Activated T-cell treated with anti-CD3 and anti-CD28 coated beads, Interleukin-2, amount 50 U/mL, for 48 hours (primary cell): ENCODE data around the gene RAB10.
A peak's percentile ranks its signal among the peaks of the same experiment; 100 is the strongest.
"Not testable (repeated sequence)": the region's sequence is repeated elsewhere in the genome, so short reads cannot be mapped to it uniquely, and the experiment has no call there.

Experiments
- DNase-seq, 2 experiments: peaks; one replicate each; pipeline ENCODE4 v3.0.0-alpha.2; 2020

RAB10 gene

GRCh38 chr2:26064846-26065245, 31.0 kb downstream of the RAB10 start:
- DNase-seq = no peak

- no peak for DNase-seq
Measured at GRCh38 chr2:26067186-26067974, 33.5 kb downstream of the RAB10 start.

- DNase-seq = no peak
Measured at GRCh38 chr2:26067980-26068507, 34.2 kb downstream of the RAB10 start.

- DNase-seq = peak in 1 of 2 experiments; percentile 28
Measured at GRCh38 chr2:26068602-26069298, 34.9 kb downstream of the RAB10 start.

DNA sequence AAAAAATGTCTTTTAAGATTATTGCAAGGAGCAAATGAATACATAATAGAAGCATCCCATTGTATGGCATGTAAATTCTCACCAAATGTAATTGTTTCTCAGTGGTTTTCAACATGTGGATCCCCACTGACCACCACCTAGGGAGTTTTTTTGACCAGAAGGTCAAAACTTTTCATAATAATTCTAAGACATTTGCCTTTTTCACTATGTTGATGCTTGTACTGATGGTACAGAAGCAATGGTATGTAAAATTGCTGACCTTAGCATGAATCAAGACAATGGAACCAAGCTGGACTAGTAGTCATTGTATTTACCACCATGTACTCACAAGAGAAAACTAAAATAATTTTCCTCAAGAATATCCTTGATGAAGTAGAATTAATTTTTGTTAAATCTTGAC, 36.8 kb downstream of the RAB10 start:
- no peak for DNase-seq

DNA sequence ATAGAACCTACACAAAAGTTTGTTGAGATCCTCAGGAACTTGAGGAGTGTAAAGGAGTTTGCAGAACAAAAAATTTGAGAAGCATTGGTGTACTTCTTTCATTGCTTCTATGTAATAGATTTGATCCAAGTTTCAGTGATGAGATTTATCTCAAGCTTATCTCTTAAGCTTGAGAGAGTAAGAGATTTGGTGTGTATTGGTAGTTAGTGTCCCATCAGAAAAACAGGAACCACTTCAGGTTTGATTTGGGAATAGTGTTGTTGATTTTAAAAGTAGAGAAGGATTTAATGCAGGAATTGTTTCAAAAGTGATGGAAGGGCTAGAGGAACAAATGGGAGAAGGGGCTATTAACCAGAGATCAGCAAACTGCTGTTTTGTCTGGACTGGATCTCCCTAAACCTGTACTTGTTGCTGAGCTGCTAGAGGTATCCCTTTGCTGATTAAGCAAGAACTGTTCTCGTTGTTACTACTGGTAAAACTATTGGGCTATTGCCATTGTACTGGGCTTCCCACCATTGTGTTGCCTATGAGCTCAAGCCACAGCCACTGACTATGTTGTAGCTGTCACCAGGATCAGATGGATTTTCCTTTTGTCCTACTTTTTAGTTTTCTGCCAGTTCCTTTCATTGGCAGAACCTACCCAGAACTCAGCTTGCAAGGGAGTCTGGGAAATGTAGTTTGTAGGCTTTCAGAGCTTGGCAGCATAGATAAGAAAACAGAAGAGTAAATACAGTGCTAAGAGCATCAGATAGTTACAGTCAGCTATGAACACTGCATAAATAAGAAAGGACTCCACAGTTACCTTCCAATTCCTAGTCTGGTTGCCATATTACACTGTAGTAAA, 39.3 kb downstream of the RAB10 start:
- DNase-seq = no peak

DNA sequence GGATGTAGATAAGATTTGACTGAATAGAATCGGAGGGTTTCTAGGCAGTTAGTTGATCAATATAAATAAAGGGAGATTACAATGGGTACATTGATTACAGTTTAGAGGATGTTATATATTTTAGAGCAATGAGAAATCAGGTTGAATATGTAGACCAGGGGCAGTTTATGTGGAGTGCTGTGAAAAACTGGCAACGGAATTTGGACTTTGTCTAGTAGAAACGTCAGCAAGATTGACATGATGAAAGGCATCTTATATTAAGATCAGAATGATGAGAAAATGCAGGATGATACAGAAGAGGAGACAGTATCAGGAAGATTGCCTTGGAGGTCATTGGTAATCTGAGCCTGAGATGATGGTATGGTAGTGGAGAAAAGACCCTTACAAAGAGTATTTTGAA, 39.9 kb downstream of the RAB10 start:
- DNase-seq = no peak

DNA sequence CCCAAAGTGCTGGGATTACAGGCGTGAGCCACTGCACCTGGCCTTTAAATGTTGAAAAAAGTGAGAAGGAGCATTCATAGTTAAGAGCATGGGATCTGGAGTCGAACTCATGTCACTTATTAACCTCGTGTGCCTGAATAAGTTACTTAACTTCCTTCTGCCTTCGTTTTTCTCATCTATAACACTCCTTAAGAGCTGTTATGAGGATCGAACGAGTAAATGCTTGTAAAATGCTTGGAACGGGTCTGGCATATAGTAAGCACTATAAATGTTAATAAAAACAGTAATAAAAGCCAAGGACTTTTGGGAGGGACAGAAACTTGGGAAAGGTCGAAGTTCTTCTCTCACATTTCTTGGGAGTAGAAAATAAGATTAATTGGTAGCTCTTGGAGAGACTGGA, 40.8 kb downstream of the RAB10 start:
- DNase-seq = no peak

DNA sequence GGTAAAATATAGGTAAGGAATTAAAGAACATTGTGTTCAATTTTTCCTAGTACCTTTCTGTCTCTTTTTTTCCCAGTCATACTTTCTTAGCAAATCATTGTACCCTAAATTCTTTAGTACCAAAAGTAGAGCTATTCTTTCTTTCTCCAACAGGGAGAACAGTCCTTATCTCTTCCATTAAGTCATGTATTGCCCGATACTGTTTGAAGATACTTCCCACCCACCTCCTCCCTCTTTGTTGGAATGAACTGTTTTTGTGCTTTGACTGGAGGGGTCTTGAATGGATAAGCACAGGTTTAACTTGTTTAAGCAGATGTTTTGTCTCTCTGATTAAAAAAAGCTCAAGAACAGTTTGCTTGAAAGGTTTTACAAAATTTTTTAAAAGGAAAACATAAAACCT, 41.3 kb downstream of the RAB10 start:
- no peak for DNase-seq

GRCh38 chr2:26076001-26076587, 42.2 kb downstream of the RAB10 start:
- DNase-seq = no peak

DNA sequence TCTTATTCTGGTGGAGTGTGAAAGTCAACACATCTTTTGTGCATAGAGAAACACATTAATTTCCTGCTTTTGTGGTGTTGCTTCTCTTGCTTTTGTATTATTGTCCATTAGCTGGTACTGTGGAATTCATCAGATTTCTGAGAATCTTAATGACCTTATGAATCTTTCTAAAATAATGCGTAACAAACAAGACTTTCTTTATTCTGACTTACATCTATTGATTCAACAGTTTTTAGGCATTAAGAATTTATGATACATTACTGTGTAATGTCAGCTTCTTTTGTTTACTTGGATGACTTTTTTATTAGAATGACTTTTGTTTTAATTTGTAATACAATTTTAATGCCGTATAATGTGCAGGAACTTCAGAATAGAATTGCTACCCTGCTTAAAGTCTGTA, 43.4 kb downstream of the RAB10 start:
- DNase-seq = no peak

GRCh38 chr2:26078939-26079338, 45.1 kb downstream of the RAB10 start:
- no peak for DNase-seq

DNA sequence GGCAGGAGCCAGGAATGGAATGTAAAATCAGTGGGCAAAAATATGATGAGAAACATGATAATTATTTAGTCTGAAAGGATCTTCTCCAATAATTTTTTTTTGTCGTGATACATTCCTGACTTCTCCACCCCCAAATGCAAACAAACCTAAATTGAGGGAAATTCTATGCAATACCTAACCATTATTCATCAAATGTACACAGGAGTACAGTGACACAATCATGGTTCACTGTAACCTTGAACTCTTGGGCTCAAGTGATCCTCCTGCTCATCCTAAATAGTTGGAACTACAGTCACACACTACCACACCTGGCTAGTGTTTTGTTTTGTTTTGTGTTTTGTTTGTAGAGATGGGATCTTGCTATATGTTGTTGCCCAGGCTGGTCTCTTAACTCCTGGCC, 46.5 kb downstream of the RAB10 start:
- no peak for DNase-seq

DNA sequence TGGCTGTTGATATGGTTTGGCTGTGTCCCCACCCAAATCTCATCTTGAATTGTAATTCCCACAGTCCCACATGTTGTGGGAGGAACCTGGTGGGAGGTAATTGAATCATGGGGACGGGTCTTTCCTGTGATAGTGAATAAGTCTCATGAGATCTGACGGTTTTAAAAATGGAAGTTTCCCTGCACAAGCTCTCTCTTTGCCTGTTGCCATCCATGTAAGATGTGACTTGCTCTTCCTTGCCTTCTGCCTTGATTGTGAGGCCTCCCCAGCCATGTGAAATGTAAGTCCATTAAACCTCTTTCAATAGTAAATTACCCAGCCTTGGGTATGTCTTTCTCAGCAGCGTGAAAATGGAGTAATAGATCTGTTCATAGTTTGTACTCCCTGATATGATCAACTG, 47.0 kb downstream of the RAB10 start:
- not testable (repeated sequence) for DNase-seq

GRCh38 chr2:26081556-26081955, 47.7 kb downstream of the RAB10 start:
- DNase-seq = no peak

DNA sequence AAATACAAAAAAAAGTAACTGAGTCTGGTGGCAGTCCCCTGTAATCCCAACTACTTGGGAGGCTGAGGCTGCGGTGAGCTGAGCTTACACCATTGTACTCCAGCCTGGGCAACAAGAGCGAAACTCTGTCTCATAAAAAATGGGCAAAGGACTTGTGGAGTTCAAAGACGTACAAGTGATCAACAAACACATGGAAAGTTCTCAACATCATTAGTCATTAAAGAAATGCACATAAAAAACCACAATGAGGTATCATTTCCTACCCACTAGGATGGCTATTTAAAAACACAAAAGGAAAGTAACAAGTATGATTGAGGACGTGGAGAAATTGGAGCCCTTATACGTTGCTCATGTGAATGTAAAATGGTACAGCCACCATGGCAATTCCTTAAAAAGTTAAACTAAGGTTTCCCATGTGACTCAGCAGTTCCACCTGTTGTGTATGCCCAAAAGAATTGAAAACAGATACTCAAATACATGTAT, 52.3 kb downstream of the RAB10 start:
- DNase-seq = peak in 1 of 2 experiments; percentile 46

- no peak for DNase-seq
Measured at GRCh38 chr2:26086779-26087178, 52.9 kb downstream of the RAB10 start.

GRCh38 chr2:26088038-26088643, 54.3 kb downstream of the RAB10 start:
- DNase-seq = no peak

DNA sequence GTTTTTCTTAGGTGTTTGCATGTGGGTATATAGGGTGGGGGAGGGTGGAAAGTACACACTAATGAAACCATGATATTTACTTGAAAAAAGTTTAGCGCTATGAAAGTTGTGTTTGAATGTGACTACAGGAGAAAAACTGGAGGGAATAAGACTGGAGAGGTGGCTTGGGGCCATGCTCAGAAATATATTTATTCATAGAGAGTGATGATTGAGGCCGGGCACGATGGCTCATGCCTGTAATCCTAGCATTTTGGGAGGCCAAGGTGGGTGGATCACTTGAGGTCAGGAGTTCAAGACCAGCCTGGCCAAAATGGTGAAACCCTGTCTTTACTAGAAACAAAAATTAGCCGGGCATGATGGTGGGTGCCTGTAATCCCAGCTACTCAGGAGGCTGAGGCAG, 55.0 kb downstream of the RAB10 start:
- DNase-seq = not testable (repeated sequence)

- DNase-seq = no peak
Measured at GRCh38 chr2:26089337-26089736, 55.5 kb downstream of the RAB10 start.

- DNase-seq = no peak
Measured at GRCh38 chr2:26095758-26096157, 61.9 kb downstream of the RAB10 start.

DNA sequence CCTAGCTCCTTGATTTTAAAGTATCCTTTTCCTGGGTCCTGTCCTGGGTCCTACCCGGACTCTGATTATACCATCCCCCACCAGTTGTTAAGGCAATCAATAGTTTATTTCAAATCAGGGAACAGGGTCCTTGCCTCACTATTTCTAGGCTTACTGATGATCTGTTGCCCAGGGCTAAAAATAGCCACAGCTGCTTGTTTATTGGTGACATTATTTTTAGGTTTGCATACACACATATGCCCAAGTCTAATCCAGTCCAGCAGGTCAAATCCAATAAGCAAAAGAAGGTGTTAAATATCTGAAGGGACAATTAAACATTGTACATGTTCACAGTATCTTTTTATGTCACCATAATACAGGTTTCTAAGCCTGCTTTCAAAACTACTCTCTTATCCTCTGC, 66.0 kb downstream of the RAB10 start:
- no peak for DNase-seq
